HCT116 (cell line): ENCODE results near the gene TMEM200C. TPM values are rescaled to one million over a fixed set of nuclear protein-coding genes. Genes with fewer than 3 reads are reported as not detected.

Experiments
- ATAC-seq: fragments of 200-7000 bp; cut with Tn5 transposase; 2 replicates; pipeline ENCODE4 v1.9.1; 2020; ENCODE audit warnings: mild to moderate bottlenecking, moderate library complexity
- BruUV-seq: library from RNA; stranded (reverse); fragments of 400-500 nt; replicated peaks from 2 replicates; lab custom pipeline; 2021; lab: Mats Ljungman, UMichigan
- CTCF ChIA-PET: fragments of 300-600 bp; sonication (Branson Sonifier 250); formaldehyde crosslinking; loops from one replicate; lab custom pipeline; 2021; ENCODE audit warnings: antibody characterized with exemption; lab: Charles Lee
- POLR2A ChIA-PET: fragments of 300-600, 350-600 bp; sonication (Branson Sonifier 250); formaldehyde crosslinking; loops from one replicate; lab custom pipeline; 2021; ENCODE audit warnings: antibody characterized with exemption; lab: Charles Lee
- RAD21 ChIA-PET, 2 experiments: fragments of 300-600 bp; sonication (Branson Sonifier 250); formaldehyde crosslinking; loops; one replicate each; lab custom pipeline; 2023; ENCODE audit warnings: low total read pairs in 2 of 2; ENCODE audit not compliant: uncharacterized antibody in 2 of 2, unreplicated experiment in 2 of 2, low non-redundant PET in 1 of 2; lab: Charles Lee
- DNase-seq: peaks from one replicate; pipeline ENCODE4 v3.0.0-alpha.2; 2010; ENCODE audit warnings: low read depth, low spot score
- H2AFZ ChIP-seq: fragments of 200-600 bp; shearing (Covaris generic), sonication (generic); 2 replicates; pipeline ENCODE4 v1.6.1; 2017; ENCODE audit warnings: low read depth, mixed run types, mixed read lengths, antibody characterized with exemption, low read length; ENCODE audit not compliant: poor library complexity, severe bottlenecking
- H3K27ac ChIP-seq: 2 replicates; pipeline ENCODE4 v1.5.1; 2012; ENCODE audit warnings: low read depth, low read length
- H3K27me3 ChIP-seq: fragments of 200-600 bp; sonication (generic); 2 replicates; pipeline ENCODE4 v1.6.1; 2016; ENCODE audit warnings: mixed run types, low read length, mixed read lengths; ENCODE audit not compliant: insufficient read depth
- H3K36me3 ChIP-seq, 2 experiments: fragments of 200-500 bp in 1 of 2; fragments of 200-600 bp in 1 of 2; sonication (Bioruptor generic) in 1 of 2; sonication (generic) in 1 of 2; 2 replicates each; pipeline versions ENCODE4 v1.5.1 to v1.6.1; 2014 to 2016; ENCODE audit warnings: low read length in 2 of 2, inconsistent platforms in 1 of 2, mixed read lengths in 1 of 2, mixed run types in 1 of 2; ENCODE audit not compliant: insufficient read depth in 2 of 2, control insufficient read depth in 1 of 2
- H3K4me1 ChIP-seq, 2 experiments: fragments of 200-600 bp in 1 of 2; sonication (generic) in 1 of 2; 2 replicates each; pipeline versions ENCODE4 v1.5.1 to v1.6.1; 2012 to 2017; ENCODE audit warnings: low read length in 2 of 2, inconsistent platforms in 1 of 2, mild to moderate bottlenecking in 1 of 2, mixed read lengths in 1 of 2, mixed run types in 1 of 2, moderate library complexity in 1 of 2; ENCODE audit not compliant: insufficient read depth in 2 of 2, control insufficient read depth in 1 of 2
- H3K4me2 ChIP-seq: fragments of 200-600 bp; sonication (generic); 2 replicates; pipeline ENCODE4 v1.6.1; 2017; ENCODE audit warnings: mixed run types, low read length, mixed read lengths
- H3K4me3 ChIP-seq, 2 experiments: fragments of 200-600 bp in 1 of 2; sonication (generic) in 1 of 2; replicated peaks in 1 of 2; 2 replicates each; pipeline ENCODE4 v1.5.1; 2011 to 2016; ENCODE audit warnings: low read length in 2 of 2, control low read depth in 1 of 2, low read depth in 1 of 2, mild to moderate bottlenecking in 1 of 2, mixed read lengths in 1 of 2, mixed run types in 1 of 2
- H3K79me2 ChIP-seq: fragments of 200-600 bp; sonication (generic); 2 replicates; pipeline ENCODE4 v1.6.1; 2017; ENCODE audit warnings: mild to moderate bottlenecking, mixed run types, low read length, moderate library complexity, mixed read lengths; ENCODE audit not compliant: insufficient read depth
- H3K9ac ChIP-seq: fragments of 200-600 bp; sonication (generic); 2 replicates; pipeline ENCODE4 v1.6.1; 2016; ENCODE audit warnings: low read length, mixed read lengths
- H3K9me2 ChIP-seq: fragments of 200-600 bp; sonication (generic), shearing (Covaris generic); 2 replicates; pipeline ENCODE4 v1.6.1; 2017; ENCODE audit warnings: mixed run types, mild to moderate bottlenecking, moderate library complexity; ENCODE audit not compliant: insufficient read depth
- H3K9me3 ChIP-seq, 2 experiments: fragments of 200-500 bp in 1 of 2; fragments of 200-600 bp in 1 of 2; sonication (Bioruptor generic) in 1 of 2; sonication (generic) in 1 of 2; 2 replicates each; pipeline ENCODE4 v1.6.1; 2014 to 2017; ENCODE audit warnings: low read length in 2 of 2, mixed read lengths in 2 of 2, inconsistent platforms in 1 of 2, low read depth in 1 of 2, mild to moderate bottlenecking in 1 of 2, mixed run types in 1 of 2, moderate library complexity in 1 of 2; ENCODE audit not compliant: control insufficient read depth in 1 of 2, insufficient read depth in 1 of 2
- H4K20me1 ChIP-seq: fragments of 200-600 bp; sonication (generic), shearing (Covaris generic); 2 replicates; pipeline ENCODE4 v1.6.1; 2017; ENCODE audit warnings: mixed run types, mild to moderate bottlenecking, moderate library complexity; ENCODE audit not compliant: insufficient read depth
- CBX3 ChIP-seq: IDR thresholded peaks from 2 replicates; pipeline ENCODE4 v1.6.1; 2012; ENCODE audit warnings: low read depth
- CEBPB ChIP-seq: IDR thresholded peaks from 2 replicates; pipeline ENCODE4 v1.6.1; 2012; ENCODE audit warnings: low read depth
- CTCF ChIP-seq, 3 experiments: fragments of 200-600 bp in 1 of 3; sonication (generic) in 1 of 3; IDR thresholded peaks in 2 of 3; conservative IDR thresholded peaks in 1 of 3; 2 replicates each; pipeline ENCODE4 v1.5.1; 2012 to 2017; ENCODE audit warnings: low read depth in 2 of 3, low read length in 2 of 3, antibody characterized with exemption in 1 of 3, borderline replicate concordance in 1 of 3, control low read depth in 1 of 3, mild to moderate bottlenecking in 1 of 3, mixed read lengths in 1 of 3, mixed run types in 1 of 3, moderate library complexity in 1 of 3; ENCODE audit not compliant: insufficient read depth in 1 of 3
- ELF1 ChIP-seq: IDR thresholded peaks from 2 replicates; pipeline ENCODE4 v1.6.1; 2012; ENCODE audit warnings: low read depth, borderline replicate concordance
- EZH2phosphoT487 ChIP-seq: fragments of 200-600 bp; IDR thresholded peaks from 2 replicates; pipeline ENCODE4 v1.6.1; 2018; ENCODE audit warnings: antibody characterized with exemption, borderline replicate concordance
- FOSL1 ChIP-seq: IDR thresholded peaks from 2 replicates; pipeline ENCODE4 v1.6.1; 2012; ENCODE audit warnings: low read depth
- JUND ChIP-seq: IDR thresholded peaks from 2 replicates; pipeline ENCODE4 v1.6.1; 2012
- MAX ChIP-seq: IDR thresholded peaks from 2 replicates; pipeline ENCODE4 v1.6.1; 2012
- POLR2A ChIP-seq: IDR thresholded peaks from 2 replicates; pipeline ENCODE4 v1.7.0; 2011; ENCODE audit warnings: borderline replicate concordance; ENCODE audit not compliant: insufficient read depth, insufficient read length; ENCODE audit errors: extremely low read depth
- POLR2AphosphoS5 ChIP-seq: IDR thresholded peaks from 2 replicates; pipeline ENCODE4 v1.6.1; 2011; ENCODE audit warnings: mild to moderate bottlenecking, low read depth, low read length, moderate library complexity
- RAD21 ChIP-seq: IDR thresholded peaks from 2 replicates; pipeline ENCODE4 v1.6.1; 2012; ENCODE audit warnings: low read depth, mild to moderate bottlenecking
- REST ChIP-seq: IDR thresholded peaks from 2 replicates; pipeline ENCODE4 v1.6.1; 2012; ENCODE audit warnings: low read depth
- SRF ChIP-seq: IDR thresholded peaks from 2 replicates; pipeline ENCODE4 v1.6.1; 2012; ENCODE audit warnings: low read depth
- TCF7L2 ChIP-seq: IDR thresholded peaks from 2 replicates; pipeline ENCODE4 v1.7.0; 2011; ENCODE audit warnings: borderline replicate concordance, inconsistent platforms; ENCODE audit not compliant: insufficient read depth, insufficient read length; ENCODE audit errors: extremely low read depth
- YY1 ChIP-seq: IDR thresholded peaks from 2 replicates; pipeline ENCODE4 v1.6.1; 2011; ENCODE audit warnings: low read length, low read depth, moderate library complexity, mild to moderate bottlenecking; ENCODE audit not compliant: insufficient replicate concordance; ENCODE audit errors: extremely low read depth
- ZBTB33 ChIP-seq: IDR thresholded peaks from 2 replicates; pipeline ENCODE4 v1.6.1; 2011; ENCODE audit warnings: mild to moderate bottlenecking, low read length, moderate library complexity; ENCODE audit not compliant: insufficient replicate concordance; ENCODE audit errors: extremely low read depth
- ZFX ChIP-seq: fragments of 450-650 bp; IDR thresholded peaks from 2 replicates; pipeline ENCODE4 v1.6.1; 2017
- intact Hi-C: fragments of 100-400 bp; cut with micrococcal nuclease; formaldehyde crosslinking; loops from 2 replicates; pipeline ENCODE4 v1.10.0; 2022
- total RNA-seq: library from RNA; stranded (reverse); gene quantifications from one replicate; pipeline ENCODE4 v1.2.1, GENCODE V29; 2021; ENCODE audit not compliant: unreplicated experiment

TMEM200C gene
- total RNA-seq, 1 experiment from 2014 or later: not detected

GRCh38 chr18:5914951-5915350 is 19.6 kb upstream of the TMEM200C start:
- RAD21 ChIA-PET: no interaction called here
- CTCF ChIA-PET: no interaction called here
- no peaks in the 10 kb centered on the region for H3K79me2 ChIP-seq
- H3K36me3 ChIP-seq: no peaks in the 10 kb centered on the region
- no peak overlapping the region for H3K4me2 ChIP-seq
- BruUV-seq: no TSS peak
- no peak overlapping the region for H3K4me3 ChIP-seq
- POLR2A ChIA-PET: no interaction called here
- no peaks in the 10 kb centered on the region for H3K9me2 ChIP-seq
- H3K27me3 ChIP-seq: no peaks in the 10 kb centered on the region
- DNase-seq (no peak), ATAC-seq (no peak)
- intact Hi-C loops: no loop called here
- no peak overlapping the region for H3K27ac ChIP-seq
- no peaks in the 10 kb centered on the region for H3K4me1 ChIP-seq
- TF ChIP-seq CEBPB: no peak
- TF ChIP-seq YY1: no peak
- no peak for TF ChIP-seq REST
- TF ChIP-seq MAX: no peak
- no peak for TF ChIP-seq CTCF (IDR thresholded peaks at IDR 0.05 in 2 of 3, conservative IDR thresholded peaks at IDR 0.05 in 1 of 3; ENCODE audit: borderline replicate concordance in 1 of 3, insufficient read depth in 1 of 3, low read depth in 2 of 3, low read length in 2 of 3)
- no peak for TF ChIP-seq TCF7L2
- TF ChIP-seq POLR2A: no peak
- TF ChIP-seq JUND: no peak
- no peak for TF ChIP-seq ELF1
- no peak for TF ChIP-seq ZFX
- TF ChIP-seq ZBTB33: no peak
- TF ChIP-seq FOSL1: no peak
- no peak for TF ChIP-seq RAD21
- TF ChIP-seq EZH2phosphoT487: no peak
- no peak for TF ChIP-seq POLR2AphosphoS5
- TF ChIP-seq CBX3: no peak
- no peak for TF ChIP-seq SRF
- H4K20me1 ChIP-seq: no peaks in the 10 kb centered on the region
- no peak overlapping the region for H2AFZ ChIP-seq
- H3K9me3 ChIP-seq: peaks cover 11 to 48% of the 10 kb centered on the region in 2 experiments; a peak in 2 of 4 replicates
- H3K9ac ChIP-seq: no peak overlapping the region
